ENCODE results near the gene LDB3. TPM values are rescaled to one million over a fixed set of nuclear protein-coding genes. Genes with fewer than 3 reads are reported as not detected.

LDB3 gene
- total and polyA plus RNA-seq, 2 of the 4 experiments (the other 2 are of a cell fraction), result 0.36 to 2.6 TPM

DNA sequence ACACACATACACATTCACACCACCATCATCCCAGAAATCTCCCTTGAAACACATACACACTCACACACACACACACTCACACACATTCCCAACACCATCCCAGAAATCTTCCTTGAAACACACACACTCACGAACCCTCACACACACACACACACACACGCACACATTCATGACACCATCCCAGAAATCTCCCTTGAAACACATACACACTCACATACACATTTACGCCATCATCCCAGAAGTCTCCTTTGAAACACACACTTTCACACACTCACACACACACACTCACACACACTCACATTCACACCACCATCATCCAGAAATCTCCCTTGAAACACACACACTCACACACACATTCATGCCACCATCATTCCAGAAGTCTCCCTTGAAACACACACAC, 14.3 kb upstream of the LDB3 start:
- Histone ChIP-seq H4K20me1 (ENCODE audit: insufficient read depth, low read length) (no peaks in the 10 kb centered on the region), H2BK15ac (ENCODE audit: low read depth, low read length) (no peak overlapping the region), H3K56ac (ENCODE audit: extremely low read depth, insufficient read depth, low read length) (no peak overlapping the region), H2BK120ac (ENCODE audit: low read depth, low read length) (0 out of 2 replicates have a peak overlapping the region, but pooled peaks have one; percentile 15), H2AK5ac (ENCODE audit: low read depth, low read length) (0 out of 2 replicates have a peak overlapping the region, but pooled peaks have one; percentile 27), H3K4me2 (ENCODE audit: low read depth, low read length) (no peak overlapping the region), H4K5ac (ENCODE audit: low read depth, low read length) (no peak overlapping the region), H2AK9ac (replicated peaks; ENCODE audit: low read depth, low read length, poor library complexity) (peak overlapping the region; percentile 55), H4K91ac (ENCODE audit: insufficient read depth, low read depth, low read length) (no peak overlapping the region), H3K18ac (ENCODE audit: low read depth, low read length) (no peak overlapping the region), H3K27ac (ENCODE audit: insufficient read depth, low read length) (no peak overlapping the region), H3K4me1 (ENCODE audit: control insufficient read depth, insufficient read depth, low read length) (peaks cover 10% of the 10 kb centered on the region), H3K27me3 (ENCODE audit: control insufficient read depth, insufficient read depth, low read length) (no peaks in the 10 kb centered on the region; the same call in 1 of the 2 replicates), H3K4me3 (ENCODE audit: insufficient read depth, low read depth, low read length) (no peak overlapping the region), H3K9me3 (ENCODE audit: control insufficient read depth, insufficient read depth, low read length) (no peaks in the 10 kb centered on the region), H2AFZ (replicated peaks; ENCODE audit: low read length, poor library complexity) (peak overlapping the region; percentile 21), H2BK20ac (ENCODE audit: low read depth, low read length) (no peak overlapping the region), H3K9me1 (ENCODE audit: insufficient read depth, low read length) (peaks cover 18% of the 10 kb centered on the region), H4K8ac (ENCODE audit: low read depth in 2 of 2, low read length in 2 of 2) (no peak overlapping the region), H3K79me1 (ENCODE audit: low read depth in 1 of 2, low read length in 2 of 2) (no peaks in the 10 kb centered on the region), H3K4ac (ENCODE audit: low read depth, low read length) (no peak overlapping the region; the same call in 1 of the 2 replicates), H3K9ac (ENCODE audit: low read depth, low read length) (no peak overlapping the region), H3K14ac (replicated peaks; ENCODE audit: low read depth, low read length) (peak overlapping the region; percentile 71), H3K23ac (ENCODE audit: low read depth, low read length) (no peak overlapping the region; the same call in 1 of the 2 replicates), H2BK5ac (ENCODE audit: low read depth, low read length, poor library complexity, severe bottlenecking) (peak overlapping the region; percentile 79), H3K36me3 (ENCODE audit: control insufficient read depth, insufficient read depth, low read length) (no peaks in the 10 kb centered on the region)
- in situ Hi-C loops (cut with MboI; ENCODE audit: low sequenced_read_pairs) (no loop called here), intact Hi-C loops (cut with micrococcal nuclease) (no loop called here), dilution Hi-C loops (cut with HindIII; ENCODE audit: low sequenced_read_pairs, unreplicated experiment) (no loop called here)
- TF ChIP-seq, protein P1, sequence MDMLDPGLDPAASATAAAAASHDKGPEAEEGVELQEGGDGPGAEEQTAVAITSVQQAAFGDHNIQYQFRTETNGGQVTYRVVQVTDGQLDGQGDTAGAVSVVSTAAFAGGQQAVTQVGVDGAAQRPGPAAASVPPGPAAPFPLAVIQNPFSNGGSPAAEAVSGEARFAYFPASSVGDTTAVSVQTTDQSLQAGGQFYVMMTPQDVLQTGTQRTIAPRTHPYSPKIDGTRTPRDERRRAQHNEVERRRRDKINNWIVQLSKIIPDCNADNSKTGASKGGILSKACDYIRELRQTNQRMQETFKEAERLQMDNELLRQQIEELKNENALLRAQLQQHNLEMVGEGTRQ (IDR thresholded peaks at IDR 0.05; ENCODE audit: low read depth, low read length), result no peak
- TF ChIP-seq, protein P2, sequence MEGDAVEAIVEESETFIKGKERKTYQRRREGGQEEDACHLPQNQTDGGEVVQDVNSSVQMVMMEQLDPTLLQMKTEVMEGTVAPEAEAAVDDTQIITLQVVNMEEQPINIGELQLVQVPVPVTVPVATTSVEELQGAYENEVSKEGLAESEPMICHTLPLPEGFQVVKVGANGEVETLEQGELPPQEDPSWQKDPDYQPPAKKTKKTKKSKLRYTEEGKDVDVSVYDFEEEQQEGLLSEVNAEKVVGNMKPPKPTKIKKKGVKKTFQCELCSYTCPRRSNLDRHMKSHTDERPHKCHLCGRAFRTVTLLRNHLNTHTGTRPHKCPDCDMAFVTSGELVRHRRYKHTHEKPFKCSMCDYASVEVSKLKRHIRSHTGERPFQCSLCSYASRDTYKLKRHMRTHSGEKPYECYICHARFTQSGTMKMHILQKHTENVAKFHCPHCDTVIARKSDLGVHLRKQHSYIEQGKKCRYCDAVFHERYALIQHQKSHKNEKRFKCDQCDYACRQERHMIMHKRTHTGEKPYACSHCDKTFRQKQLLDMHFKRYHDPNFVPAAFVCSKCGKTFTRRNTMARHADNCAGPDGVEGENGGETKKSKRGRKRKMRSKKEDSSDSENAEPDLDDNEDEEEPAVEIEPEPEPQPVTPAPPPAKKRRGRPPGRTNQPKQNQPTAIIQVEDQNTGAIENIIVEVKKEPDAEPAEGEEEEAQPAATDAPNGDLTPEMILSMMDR (conservative IDR thresholded peaks at IDR 0.05; ENCODE audit: low read depth, low read length), result no peak
- TF ChIP-seq FOS (IDR thresholded peaks at IDR 0.05; ENCODE audit: low read depth, low read length) (no peak), MAZ (IDR thresholded peaks at IDR 0.05; ENCODE audit: borderline replicate concordance, low read depth, low read length) (no peak), MAFK (IDR thresholded peaks at IDR 0.05; ENCODE audit: low read depth, low read length) (no peak), POLR2A (IDR thresholded peaks at IDR 0.05; ENCODE audit: low read depth, low read length) (no peak)
- DNase-seq (no peak), ATAC-seq (ENCODE audit: low read depth) (no peak)
- POLR2A ChIA-PET (ENCODE audit: unreplicated experiment), result no interaction called here
- CTCF ChIA-PET, result interaction anchor here (0.8 kb wide), 1 partner anchor 18 kb away, joined by 3 read pairs; no protein-coding TSS in a partner anchor
- no TSS peak for BruUV-seq (replicated peaks)
- 91% methylated on average over 3 of the region's 3 CpGs; no CpG with 5 or more reads in 1 of the 2 experiments for WGBS, 2 experiments (ENCODE audit: extremely low coverage in 2 of 2, insufficient read length in 1 of 2)

Measured in IMR-90 (cell line).